ENCODE measurements around the gene MROH2A. TPM values are rescaled to one million over a fixed set of nuclear protein-coding genes. Genes with fewer than 3 reads are reported as not detected.

Gene MROH2A
- total RNA-seq, 2 experiments from 2014 or later = not detected

GRCh38 chr2:233803292-233803911, 25.3 kb downstream of the MROH2A start:
- Mint-ChIP-seq H3K27me3 (peaks cover 11% of the 10 kb centered on the region), H3K4me3 (no peak overlapping the region), H3K9me3 (no peaks in the 10 kb centered on the region), H3K27ac (no peak overlapping the region), H3K36me3 (no peaks in the 10 kb centered on the region), H3K4me1 (no peaks in the 10 kb centered on the region)
- no peak for DNase-seq

GRCh38 chr2:233803994-233804393, 25.9 kb downstream of the MROH2A start:
- Mint-ChIP-seq H3K27me3 (peaks cover 11% of the 10 kb centered on the region), H3K36me3 (no peaks in the 10 kb centered on the region), H3K9me3 (no peaks in the 10 kb centered on the region), H3K27ac (no peak overlapping the region), H3K4me3 (no peak overlapping the region), H3K4me1 (no peaks in the 10 kb centered on the region)
- DNase-seq = no peak

GRCh38 chr2:233807215-233807865, 29.2 kb downstream of the MROH2A start:
- H3K9me3 Mint-ChIP-seq = no peaks in the 10 kb centered on the region
- H3K27me3 Mint-ChIP-seq = peaks cover 10% of the 10 kb centered on the region
- H3K4me3 Mint-ChIP-seq = no peak overlapping the region
- no peaks in the 10 kb centered on the region for H3K36me3 Mint-ChIP-seq
- H3K4me1 Mint-ChIP-seq = no peaks in the 10 kb centered on the region
- H3K27ac Mint-ChIP-seq = no peak overlapping the region
- DNase-seq = no peak

GRCh38 chr2:233807966-233808935, 30.1 kb downstream of the MROH2A start:
- H3K27ac Mint-ChIP-seq = no peak overlapping the region
- H3K4me1 Mint-ChIP-seq = no peaks in the 10 kb centered on the region
- H3K36me3 Mint-ChIP-seq = no peaks in the 10 kb centered on the region
- no peaks in the 10 kb centered on the region for H3K9me3 Mint-ChIP-seq
- H3K4me3 Mint-ChIP-seq = no peak overlapping the region
- no peak for DNase-seq
- peaks cover 3% of the 10 kb centered on the region for H3K27me3 Mint-ChIP-seq

GRCh38 chr2:233810385-233810784, 32.3 kb downstream of the MROH2A start:
- Mint-ChIP-seq H3K27ac (no peak overlapping the region), H3K4me3 (no peak overlapping the region), H3K9me3 (no peaks in the 10 kb centered on the region), H3K4me1 (no peaks in the 10 kb centered on the region), H3K36me3 (no peaks in the 10 kb centered on the region), H3K27me3 (peaks cover 2% of the 10 kb centered on the region)
- no peak for DNase-seq

- Mint-ChIP-seq H3K9me3 (no peaks in the 10 kb centered on the region), H3K4me1 (no peaks in the 10 kb centered on the region), H3K27ac (no peak overlapping the region), H3K36me3 (no peaks in the 10 kb centered on the region), H3K27me3 (peaks cover 6% of the 10 kb centered on the region), H3K4me3 (no peak overlapping the region)
- DNase-seq = no peak
These were observed 33.0 kb downstream of the MROH2A start for GRCh38 chr2:233811087-233811486.

- Mint-ChIP-seq H3K27ac (no peak overlapping the region), H3K4me3 (no peak overlapping the region), H3K9me3 (no peaks in the 10 kb centered on the region), H3K4me1 (no peaks in the 10 kb centered on the region), H3K27me3 (peaks cover 6% of the 10 kb centered on the region), H3K36me3 (no peaks in the 10 kb centered on the region)
- no peak for DNase-seq
These were observed 33.6 kb downstream of the MROH2A start for GRCh38 chr2:233811732-233812131.

GRCh38 chr2:233813236-233814055, 35.3 kb downstream of the MROH2A start:
- H3K4me1 Mint-ChIP-seq = peaks cover 2% of the 10 kb centered on the region
- H3K36me3 Mint-ChIP-seq = no peaks in the 10 kb centered on the region
- no peak overlapping the region for H3K27ac Mint-ChIP-seq
- H3K27me3 Mint-ChIP-seq = peaks cover 10% of the 10 kb centered on the region
- no peak overlapping the region for H3K4me3 Mint-ChIP-seq
- DNase-seq = no peak
- no peaks in the 10 kb centered on the region for H3K9me3 Mint-ChIP-seq

- Mint-ChIP-seq H3K27ac (no peak overlapping the region), H3K4me1 (peaks cover 2% of the 10 kb centered on the region), H3K36me3 (no peaks in the 10 kb centered on the region), H3K27me3 (peaks cover 10% of the 10 kb centered on the region), H3K9me3 (no peaks in the 10 kb centered on the region), H3K4me3 (no peak overlapping the region)
- no peak for DNase-seq
These were observed 36.1 kb downstream of the MROH2A start for GRCh38 chr2:233814056-233814835.

- H3K4me3 Mint-ChIP-seq = no peak overlapping the region
- H3K4me1 Mint-ChIP-seq = peaks cover 2% of the 10 kb centered on the region
- DNase-seq = no peak
- no peaks in the 10 kb centered on the region for H3K9me3 Mint-ChIP-seq
- peaks cover 10% of the 10 kb centered on the region for H3K27me3 Mint-ChIP-seq
- no peaks in the 10 kb centered on the region for H3K36me3 Mint-ChIP-seq
- H3K27ac Mint-ChIP-seq = no peak overlapping the region
These were observed 37.7 kb downstream of the MROH2A start for GRCh38 chr2:233815861-233816260.

- no peak for DNase-seq
- H3K36me3 Mint-ChIP-seq = no peaks in the 10 kb centered on the region
- H3K4me1 Mint-ChIP-seq = peaks cover 2% of the 10 kb centered on the region
- no peak overlapping the region for H3K27ac Mint-ChIP-seq
- H3K27me3 Mint-ChIP-seq = peaks cover 10% of the 10 kb centered on the region
- H3K9me3 Mint-ChIP-seq = no peaks in the 10 kb centered on the region
- H3K4me3 Mint-ChIP-seq = no peak overlapping the region
These were observed 38.2 kb downstream of the MROH2A start for GRCh38 chr2:233816334-233816733.

GRCh38 chr2:233816771-233817170, 38.6 kb downstream of the MROH2A start:
- H3K36me3 Mint-ChIP-seq = no peaks in the 10 kb centered on the region
- no peak overlapping the region for H3K4me3 Mint-ChIP-seq
- H3K27ac Mint-ChIP-seq = no peak overlapping the region
- peaks cover 2% of the 10 kb centered on the region for H3K4me1 Mint-ChIP-seq
- peaks cover 10% of the 10 kb centered on the region for H3K27me3 Mint-ChIP-seq
- no peaks in the 10 kb centered on the region for H3K9me3 Mint-ChIP-seq
- no peak for DNase-seq

- H3K36me3 Mint-ChIP-seq = no peaks in the 10 kb centered on the region
- H3K4me1 Mint-ChIP-seq = peaks cover 2% of the 10 kb centered on the region
- H3K9me3 Mint-ChIP-seq = no peaks in the 10 kb centered on the region
- DNase-seq = no peak
- no peak overlapping the region for H3K27ac Mint-ChIP-seq
- peaks cover 10% of the 10 kb centered on the region for H3K27me3 Mint-ChIP-seq
- H3K4me3 Mint-ChIP-seq = no peak overlapping the region
These were observed 39.3 kb downstream of the MROH2A start for GRCh38 chr2:233817361-233817911.
